ENCODE data around the gene SLC43A2.

The SLC43A2 gene

DNA sequence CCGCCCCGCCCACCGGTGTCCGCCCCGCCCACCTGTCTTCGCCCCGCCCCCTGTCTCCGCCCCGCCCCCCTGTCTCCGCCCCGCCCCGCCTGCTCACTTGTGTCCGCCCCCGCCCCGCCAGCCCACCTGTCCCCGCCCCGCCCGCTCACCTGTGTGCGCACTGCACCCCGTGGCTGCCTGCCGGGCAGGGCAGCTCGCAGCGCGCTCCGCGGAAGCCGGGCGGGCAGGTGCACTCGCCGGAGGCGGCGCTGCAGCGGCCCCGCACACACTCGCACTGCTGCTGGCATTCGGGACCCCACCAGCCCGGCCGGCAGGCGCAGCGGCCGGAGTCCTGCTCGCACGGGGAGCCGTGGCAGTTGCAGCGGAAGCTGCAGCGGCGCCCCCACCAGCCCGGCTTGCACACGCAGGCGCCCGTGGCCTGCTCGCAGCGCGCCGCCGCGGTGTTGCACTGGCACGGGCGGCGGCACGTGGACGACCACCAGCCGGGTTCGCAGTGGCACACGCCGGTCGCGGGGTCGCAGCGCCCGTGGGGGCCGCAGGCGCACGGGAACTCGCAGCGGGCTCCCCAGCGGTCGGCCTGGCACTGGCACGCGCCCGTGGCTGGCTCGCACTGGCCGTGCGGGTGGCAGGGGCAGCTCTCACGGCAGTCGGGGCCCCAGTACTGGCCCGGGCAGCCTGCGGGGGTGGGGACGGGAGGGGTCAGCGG is 14.8 kb upstream of the SLC43A2 start:
- FAIRE-seq, result no peak

DNA sequence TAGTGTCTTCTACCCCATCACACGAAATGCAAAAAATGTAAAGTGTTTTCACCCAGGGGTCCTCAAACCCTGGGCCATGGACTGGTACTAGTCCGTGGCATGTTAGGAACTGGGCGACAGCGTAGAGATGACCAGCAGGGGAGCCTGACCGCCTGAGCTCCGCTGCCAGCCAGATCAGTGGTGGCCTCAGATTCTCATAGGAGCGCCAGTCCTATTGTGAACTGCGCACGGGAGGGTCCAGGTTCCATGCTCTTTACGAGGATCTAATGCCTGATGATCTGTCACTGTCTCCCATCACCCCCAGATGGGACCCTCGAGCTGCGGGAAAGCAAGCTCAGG is 12.4 kb upstream of the SLC43A2 start:
- FAIRE-seq, result no peak

DNA sequence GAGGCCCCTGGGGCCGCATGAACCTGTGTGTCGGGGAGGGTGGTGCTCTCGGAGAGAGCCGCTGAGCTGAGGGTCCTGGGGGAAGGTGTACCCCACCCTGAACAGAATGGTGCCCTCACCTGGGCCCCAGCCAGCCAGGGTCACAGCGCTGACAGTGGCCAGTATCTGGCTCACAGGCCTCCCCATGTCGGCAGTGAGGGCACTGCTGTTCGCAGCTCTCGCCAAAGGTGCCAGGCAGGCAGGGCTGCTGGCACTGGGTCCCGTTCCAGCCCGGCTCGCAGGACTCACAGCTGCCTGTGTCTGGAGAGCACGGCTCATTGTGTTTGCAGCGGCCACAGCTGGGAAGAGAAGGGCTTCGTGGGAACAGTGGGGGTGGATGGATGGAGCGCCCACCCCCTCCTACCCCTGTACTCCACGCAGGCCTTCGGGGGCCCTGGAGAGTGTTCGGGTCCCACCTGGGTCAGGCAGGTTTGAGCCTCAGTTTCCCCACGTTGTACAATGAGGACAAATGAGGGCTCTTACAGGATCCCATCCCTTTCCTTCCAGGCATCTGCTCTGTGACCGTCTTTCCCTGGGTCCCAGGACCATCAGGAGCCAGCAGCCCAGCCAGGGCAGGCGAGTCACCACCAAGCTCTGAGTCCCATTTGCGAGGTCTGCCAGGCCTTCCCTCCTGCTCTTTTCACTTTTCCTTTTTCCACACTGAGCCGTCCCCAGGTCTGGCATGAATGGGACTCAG is 11.9 kb upstream of the SLC43A2 start:
- no peak for FAIRE-seq

DNA sequence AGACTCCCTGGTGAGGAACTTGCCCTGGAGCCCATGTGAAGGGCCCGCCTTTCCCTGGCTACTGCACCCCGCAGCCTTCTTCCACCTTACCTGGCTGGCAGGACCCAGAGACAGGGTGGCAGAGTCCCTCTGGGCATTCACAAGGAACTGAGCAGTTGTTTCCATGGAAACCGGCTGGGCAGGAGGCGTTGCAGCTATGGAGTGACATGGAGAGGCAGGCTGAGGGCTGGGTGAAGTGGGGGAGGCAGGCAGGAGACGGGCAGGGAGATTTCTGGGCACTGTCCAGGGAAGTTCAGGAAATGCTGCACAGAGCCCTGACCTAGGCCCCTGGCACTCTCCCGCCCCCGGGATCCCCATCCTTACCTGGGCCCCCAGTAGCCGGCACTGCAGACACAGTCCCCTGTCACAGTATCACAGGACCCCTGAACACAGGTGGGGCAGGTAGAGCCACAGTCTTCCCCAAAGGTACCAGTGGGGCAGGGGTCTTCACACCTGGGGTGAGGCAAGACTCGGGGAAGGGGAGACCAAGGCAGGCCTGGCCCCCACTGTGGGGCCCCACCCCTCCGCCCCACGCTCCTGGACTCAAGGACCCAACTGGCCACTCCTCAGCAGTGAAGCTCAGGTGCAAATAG is 11.0 kb upstream of the SLC43A2 start:
- no peak for FAIRE-seq

DNA sequence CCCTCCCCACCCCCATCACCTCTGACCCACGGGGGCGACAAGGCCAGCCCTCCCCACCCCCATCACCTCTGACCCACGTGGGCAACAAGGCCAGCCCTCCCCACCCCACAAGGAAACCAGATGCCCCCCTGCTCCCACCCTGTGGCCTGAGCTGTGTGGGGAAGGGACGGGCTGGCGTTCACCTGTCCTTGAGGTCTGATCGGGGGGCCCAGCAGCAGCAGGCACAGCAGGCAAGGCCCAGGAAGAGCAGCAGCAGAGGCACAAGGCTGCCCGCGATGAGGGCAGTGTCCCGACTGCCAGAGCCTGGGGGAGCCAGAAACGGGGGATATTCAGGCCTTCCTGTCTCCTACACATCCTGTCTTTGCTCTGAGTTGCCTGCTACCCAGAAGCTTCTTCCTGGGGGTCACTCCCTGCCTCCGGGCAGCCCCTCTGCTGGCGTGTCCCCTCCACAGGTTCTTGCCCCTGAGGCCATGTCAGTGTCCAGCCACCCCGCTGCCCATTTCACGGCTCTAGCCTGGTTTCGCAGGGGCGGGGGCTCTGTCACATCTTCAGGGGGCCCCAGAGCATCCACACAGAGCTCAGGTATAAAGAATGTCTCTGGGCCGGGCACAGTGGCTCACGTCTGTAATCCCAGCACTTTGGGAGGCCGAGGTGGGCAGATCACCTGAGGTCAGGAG is 10.1 kb upstream of the SLC43A2 start:
- FAIRE-seq, result no peak

DNA sequence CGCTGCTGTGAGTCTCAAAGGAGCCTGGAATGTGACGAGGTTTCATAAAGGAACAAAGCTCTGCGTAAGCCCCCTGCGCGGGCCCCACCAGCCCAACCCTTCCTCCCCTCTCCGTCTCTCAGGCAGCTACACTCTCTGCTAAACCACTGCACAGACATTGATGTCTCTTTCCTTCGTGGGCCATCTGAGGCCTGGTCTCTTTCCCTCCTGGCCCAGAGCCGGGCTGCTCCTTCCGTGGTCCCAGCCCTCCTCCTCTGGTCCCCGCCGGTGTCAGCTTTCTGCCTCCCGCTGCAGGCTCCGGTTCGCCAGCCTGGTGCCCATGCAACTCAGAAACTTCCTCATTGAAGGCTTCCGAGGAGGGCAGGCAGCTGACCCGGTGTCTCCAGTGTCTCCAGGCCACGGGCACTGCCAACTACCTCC is 9.5 kb upstream of the SLC43A2 start:
- no peak for FAIRE-seq

DNA sequence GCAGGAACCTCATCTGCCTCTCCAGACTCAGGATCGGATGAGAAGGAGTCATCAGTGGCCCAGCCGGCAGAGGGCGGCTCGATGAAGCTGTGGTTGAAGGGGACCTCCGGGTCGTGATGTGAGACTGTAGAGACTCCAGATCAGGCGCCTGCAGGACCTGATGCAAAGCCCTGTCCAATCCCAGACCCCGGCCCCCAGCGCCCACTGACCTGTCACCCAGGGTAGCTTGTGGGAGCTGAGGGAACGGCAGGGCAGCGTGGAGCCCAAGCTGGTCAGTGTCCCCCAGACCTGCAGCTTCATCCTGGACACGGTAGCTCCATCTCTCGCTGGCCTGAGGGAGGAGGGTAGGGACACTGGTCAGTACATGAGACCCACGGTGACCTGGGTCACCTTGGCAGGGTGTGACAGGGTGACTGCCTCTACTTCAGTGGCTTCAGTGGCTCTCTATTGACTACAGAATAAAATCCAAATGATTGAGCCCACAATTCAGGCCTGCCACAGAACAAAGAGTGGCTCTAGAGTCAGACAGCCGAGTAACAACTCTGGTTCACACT is 8.2 kb upstream of the SLC43A2 start:
- no peak for FAIRE-seq

DNA sequence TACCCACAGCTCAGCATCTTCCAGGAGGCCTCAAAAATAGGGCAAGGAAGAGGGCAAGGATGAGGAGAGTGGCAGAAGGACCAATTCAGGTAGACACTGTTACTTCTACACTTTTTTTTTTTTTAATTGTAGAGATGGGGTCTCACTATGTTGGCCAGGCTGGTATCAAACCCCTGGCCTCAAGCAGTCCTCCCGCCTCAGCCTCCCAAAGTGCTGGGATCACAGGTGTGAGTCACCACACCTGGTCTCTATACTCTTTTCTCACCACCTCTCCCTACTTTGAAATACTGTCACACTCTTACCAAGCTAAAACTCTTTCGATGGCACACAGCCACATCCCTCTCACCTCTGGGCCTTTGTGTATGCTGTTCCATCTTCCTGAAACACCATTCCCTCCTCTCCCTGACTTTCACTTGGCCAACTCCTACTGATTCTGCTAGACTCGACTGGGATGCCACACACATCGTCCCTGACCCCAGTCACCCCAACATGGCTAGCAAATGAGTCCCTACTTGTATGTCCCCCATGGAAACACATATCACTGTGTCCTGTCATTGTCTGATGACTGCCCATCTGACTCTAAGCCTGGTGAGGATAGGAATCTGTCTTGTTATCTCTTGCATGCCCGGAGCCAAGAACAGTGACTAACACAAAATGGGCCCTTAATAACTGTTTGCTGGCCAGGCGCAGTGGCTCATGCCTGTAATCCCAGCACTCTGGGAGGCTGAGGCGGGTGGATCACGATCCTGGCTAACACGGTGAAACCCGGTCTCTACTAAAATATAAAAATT is 7.2 kb upstream of the SLC43A2 start:
- FAIRE-seq, result no peak

DNA sequence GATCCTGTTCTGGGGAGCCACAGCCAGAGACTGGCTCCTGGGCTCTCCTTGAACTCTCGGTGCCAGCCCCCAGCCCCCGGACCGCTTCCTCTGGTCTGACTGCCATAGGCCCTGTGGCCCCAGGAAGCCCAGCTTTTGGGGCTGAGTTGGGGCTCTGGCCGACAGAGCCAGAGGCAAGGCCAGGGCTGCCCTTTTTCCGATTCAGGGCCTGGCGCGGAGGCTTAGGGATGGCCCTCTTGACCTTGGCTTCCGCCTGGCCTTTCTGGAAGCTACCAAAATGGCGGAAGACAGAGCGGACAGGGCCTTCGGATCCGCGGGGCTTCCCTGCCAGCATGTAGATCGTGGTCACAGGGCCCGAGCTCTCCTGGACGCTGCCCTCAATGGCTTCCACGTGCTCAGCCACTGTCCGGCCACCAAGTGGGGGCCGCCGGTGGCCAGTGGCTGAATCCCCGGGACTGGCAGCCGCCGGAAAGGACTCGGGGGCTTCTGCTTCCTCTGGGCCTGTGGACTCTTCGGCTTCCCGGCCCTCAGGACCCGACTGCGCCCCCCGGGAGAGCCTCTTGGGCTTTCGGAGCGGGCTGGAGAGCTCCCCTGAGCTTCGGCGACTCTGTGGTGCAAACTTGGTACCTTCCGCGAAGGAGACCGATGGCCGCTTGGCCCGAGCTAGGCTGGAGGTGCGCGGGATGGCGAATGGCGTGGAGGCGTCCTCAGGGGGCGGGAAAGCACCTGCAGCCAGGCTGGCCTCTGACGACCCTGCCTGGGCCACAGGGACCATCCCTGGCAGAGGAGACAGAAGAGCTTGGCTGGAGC is 6.4 kb upstream of the SLC43A2 start:
- FAIRE-seq, result no peak

DNA sequence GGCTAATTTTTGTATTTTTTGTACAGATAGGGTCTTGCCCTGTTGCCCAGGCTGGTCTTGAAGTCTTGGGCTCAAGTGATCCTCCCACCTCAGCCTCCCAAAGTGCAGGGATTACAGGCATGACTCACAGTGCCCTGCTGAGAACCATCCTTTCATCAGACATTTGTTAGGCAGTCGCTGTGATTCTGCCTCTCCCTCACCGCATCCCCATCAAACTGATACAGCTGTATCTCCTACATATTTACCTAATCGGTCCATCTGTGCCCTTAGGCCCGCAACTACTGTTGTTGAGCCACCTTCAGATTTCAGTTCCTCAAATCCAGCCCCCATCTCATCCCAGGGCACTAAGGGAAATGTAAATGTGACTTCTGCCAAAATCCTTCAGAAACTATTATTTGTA is 2.0 kb upstream of the SLC43A2 start:
- no peak for FAIRE-seq

DNA sequence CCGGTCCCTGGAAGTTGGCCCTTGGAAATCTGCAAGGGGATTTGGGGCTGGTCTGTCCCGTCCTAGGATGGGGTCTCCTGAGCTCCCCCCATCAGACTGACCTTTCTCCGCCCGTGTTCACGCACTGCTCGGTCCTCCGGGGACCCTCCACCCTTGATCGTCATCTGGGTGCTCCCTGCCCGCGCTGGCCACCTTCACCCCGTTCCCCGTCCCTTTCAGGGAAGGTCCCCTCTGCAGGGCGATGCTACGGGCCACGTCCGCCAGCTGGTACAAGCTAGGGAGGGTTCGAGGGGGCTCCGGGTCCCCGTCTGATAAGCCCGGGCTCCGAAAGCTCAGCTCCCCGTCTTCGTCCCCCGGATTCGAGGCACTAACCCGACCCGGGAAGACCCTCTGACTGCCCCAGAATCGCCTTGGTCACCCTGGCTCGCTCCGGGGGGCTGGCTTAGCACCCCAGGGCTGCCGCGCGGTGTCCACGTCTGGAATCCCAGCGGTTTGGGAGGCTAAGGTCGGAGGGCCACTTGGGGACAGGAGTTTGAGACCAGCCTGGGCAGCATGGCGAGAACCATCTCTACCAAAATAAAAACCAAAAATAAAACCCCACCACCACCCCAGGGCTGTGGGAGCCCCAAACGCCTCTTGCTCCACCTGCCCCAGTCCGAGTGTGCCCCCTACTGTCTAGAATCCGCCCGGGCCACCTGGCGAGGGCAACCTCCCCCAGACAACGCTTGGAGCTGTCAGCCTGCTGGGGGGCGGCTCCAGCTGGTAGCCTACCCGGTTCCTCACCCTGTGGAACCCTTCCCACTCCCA is 1.1 kb upstream of the SLC43A2 start:
- FAIRE-seq, result no peak

DNA sequence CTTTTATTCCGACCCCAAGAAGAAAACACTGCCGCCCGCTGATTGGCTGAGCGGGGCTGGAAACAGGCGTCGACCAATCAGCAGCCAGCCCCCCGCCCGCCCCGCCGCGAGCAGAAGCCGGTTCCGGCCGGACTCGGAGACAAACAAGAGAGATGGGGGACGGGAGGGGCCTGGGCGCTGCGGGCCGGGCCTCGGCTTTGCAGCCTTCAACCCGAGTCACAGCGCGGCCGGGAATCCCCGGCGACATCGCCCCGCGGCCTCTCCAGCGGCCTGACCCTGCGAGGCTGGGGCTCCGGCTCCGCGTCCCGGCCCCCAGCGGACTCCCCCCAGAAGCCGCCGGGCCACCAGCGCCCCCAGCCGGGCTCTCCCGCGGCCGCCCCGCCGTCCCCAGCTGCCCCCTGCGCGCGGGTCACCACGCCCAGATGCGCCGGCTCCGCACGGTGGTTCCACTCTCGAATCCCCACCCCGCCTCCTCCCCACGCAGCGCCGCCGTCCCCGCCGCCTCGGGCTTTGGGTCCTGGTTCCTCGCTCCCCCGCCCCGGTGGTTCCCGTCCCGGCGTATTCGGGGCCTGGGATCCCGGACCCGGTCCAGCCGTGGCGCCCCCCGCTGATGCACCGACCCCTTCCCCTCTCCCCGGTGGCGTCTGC is 346 bp upstream of the SLC43A2 start:
- peak; percentile 55 for FAIRE-seq

DNA sequence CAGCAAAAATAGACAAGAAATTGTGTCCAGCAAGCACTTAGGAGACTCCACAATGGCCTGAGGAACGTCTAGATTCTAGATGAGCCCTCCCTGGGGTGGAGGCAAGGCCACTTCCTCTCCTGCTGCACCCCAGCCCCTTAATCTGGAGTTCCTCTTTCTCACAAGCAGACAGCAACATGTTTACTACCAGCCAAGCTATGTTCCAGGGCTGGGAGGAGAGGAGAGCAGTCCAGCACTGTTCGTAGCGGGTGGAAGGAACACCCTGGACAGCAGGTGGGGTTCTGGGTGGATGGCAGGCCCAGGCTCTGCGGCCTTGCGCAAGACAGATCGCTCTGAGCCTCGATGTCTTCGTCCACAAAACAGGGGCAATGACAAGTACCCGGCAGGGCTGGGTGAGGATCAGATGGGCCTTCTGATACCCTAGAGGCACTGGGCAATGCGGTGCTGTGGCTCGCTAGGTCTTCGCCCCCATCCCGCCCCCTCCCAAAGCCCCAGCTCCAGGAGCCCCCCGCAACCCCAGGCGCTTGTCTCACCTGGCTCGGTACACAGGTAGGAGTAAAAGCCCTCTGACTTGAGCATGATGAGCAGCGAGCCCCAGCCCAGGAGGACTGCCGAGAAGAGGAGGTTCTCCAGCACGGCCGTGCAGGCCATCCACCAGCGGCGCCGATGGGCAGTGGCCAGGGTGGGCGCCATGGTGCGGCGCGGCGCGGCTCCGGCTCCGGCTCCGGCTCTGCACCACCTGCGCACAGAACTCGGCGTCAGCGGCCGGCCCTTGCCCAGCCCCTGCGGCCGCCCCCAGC is 1.3 kb downstream of the SLC43A2 start:
- no peak for FAIRE-seq

DNA sequence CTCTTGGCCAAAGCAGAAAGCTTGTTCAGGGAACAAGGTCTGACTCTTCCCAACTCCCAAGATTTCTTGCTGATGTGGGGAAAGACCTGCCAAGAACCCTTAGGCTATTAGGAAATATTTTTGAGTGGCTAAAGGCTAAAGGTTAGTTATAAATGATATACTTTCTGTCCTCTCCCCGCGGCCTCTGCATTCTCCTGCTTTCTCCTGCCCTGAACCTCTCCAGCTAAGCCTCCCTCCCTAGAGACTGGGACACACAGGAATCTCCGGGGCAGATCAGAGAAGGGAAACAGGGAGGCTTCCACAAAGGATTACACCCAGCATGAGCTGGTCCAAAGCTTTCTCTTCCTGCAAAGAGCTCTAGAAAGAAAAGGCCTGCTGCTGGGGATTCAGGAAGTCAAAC is 2.3 kb downstream of the SLC43A2 start:
- FAIRE-seq, result no peak

DNA sequence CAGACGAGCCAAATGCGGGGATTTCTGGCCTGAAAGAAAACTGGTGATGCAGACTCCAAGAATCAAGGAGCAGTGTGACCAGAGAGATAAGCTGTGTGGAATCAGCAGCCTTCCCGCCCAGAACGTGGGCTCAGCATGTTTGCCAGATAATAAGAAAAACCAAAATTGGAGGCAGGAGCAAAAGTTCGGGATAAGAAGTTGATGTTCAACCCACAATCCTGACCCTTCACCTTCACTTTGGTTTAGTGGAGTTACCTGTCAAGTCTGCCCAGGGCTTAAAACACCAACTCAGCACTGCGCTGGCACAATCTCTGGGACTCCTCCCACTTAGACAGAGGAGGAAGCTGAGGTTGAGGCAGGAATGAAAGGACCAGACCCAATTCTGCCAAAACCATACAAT is 3.1 kb downstream of the SLC43A2 start:
- FAIRE-seq, result no peak

DNA sequence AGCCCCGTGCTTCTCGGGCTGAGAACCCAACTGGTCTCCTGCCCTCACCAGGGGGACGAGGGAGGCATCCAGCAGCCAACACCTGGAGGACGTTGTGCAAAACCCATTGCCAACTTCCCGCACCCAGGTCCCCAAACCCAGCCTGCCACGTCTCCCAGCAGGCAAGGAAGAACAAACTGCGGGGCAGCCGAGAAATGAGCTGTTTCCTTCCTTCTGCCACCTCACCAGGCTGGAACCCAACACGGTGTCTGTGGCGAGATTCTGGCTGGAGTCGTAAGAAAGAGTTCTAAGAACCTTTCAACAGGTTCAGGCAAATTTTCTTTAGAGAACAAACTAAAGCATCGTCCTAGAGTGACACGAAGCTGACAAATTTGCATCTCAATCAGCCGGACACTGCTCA is 3.6 kb downstream of the SLC43A2 start:
- no peak for FAIRE-seq

DNA sequence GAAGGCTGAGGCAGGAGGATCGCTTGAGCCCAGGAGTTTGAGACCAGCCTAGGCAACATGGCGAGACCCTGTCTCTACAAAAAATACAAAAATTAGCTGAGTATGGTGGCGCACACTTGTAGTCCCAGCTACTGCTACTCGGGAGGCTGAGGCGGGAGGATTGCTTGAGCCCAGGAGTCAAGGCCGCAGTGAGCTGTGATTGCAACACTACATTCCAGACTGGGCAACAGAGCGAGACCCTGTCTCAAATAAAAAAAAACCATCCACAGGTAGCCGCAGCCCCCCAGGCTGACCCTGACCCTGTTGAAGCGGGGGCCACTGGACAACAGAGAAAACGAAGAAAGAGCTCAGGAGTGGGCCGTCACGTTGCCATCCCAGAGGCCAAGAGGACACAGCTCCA is 4.0 kb downstream of the SLC43A2 start:
- FAIRE-seq, result no peak

DNA sequence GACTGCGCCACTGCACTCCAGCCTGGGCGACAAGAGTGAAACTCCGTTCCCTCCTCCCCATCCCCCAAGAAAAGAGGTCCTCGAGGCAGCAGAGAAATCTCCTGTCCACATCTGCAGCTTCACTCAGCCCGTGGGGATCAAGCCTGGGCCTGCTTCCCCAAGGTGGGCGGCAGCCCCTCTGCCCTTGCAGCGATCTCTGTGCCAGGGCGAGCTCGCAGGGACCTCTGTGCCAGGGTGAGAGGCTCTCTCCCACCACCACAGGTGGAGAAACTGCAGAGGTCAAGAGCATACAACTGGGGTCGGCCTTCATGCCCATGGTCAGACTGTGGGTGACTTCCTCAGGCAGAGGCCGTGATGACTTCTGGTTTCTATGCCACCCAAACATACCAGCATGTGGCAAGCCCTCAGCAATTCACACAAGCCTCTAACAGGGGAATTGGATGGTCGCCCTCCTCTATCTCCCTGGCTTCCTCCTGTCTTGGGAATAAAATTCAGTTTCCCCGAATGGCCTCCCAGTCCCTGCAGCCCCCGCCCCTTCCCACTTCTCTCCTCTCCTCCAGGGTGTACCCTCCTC is 5.5 kb downstream of the SLC43A2 start:
- FAIRE-seq, result no peak

Measured in A204.1 (cell line).